Erythroblast (primary cell): ENCODE results near the gene TLL2.

ENCODE experiments used
- GATA1 ChIP-seq: IDR thresholded peaks from 2 replicates; pipeline ENCODE4 v1.6.1; 2011; ENCODE audit warnings: low read depth, mild to moderate bottlenecking, control low read depth, low read length, moderate library complexity
- POLR2A ChIP-seq: IDR thresholded peaks from 2 replicates; pipeline ENCODE4 v1.6.1; 2011; ENCODE audit warnings: mild to moderate bottlenecking, low read length

DNA sequence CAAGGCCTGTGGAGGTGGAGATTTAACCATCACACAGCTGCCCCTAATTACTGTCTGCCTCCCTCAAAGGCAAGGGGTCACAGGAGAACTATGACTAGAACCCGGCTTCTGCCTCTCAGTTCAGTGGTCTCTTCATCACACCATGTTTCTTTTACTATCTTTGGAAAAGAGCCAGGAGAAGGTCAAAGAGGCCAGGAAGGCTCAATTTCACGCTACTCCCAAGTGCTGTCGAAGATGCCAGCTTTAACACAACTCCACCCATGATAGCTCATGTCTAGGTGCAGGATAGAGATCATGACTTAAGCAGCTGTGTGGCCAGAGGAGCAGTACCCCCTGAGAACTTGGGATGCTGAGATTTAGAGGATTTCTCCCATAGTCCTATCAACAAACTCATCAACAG lies 94.4 kb downstream of the TLL2 start:
- TF ChIP-seq POLR2A (no peak), GATA1 (no peak)
